Raji (cell line): ENCODE data around the gene SLC4A1AP.

Source experiments
- POLR2A ChIP-seq: IDR thresholded peaks from 2 replicates; pipeline ENCODE4 v1.6.1; 2011; ENCODE audit warnings: low read depth, low read length, control low read depth; ENCODE audit not compliant: insufficient read depth

SLC4A1AP gene

GRCh38 chr2:27683390-27684071, 19.8 kb downstream of the SLC4A1AP start:
- TF ChIP-seq POLR2A: no peak

- no peak for TF ChIP-seq POLR2A
Observed at GRCh38 chr2:27685577-27685976, 21.9 kb downstream of the SLC4A1AP start.

GRCh38 chr2:27687232-27687631, 23.5 kb downstream of the SLC4A1AP start:
- no peak for TF ChIP-seq POLR2A

- no peak for TF ChIP-seq POLR2A
Observed at GRCh38 chr2:27689424-27689823, 25.7 kb downstream of the SLC4A1AP start.

- TF ChIP-seq POLR2A: no peak
Observed at GRCh38 chr2:27690052-27690451, 26.4 kb downstream of the SLC4A1AP start.

- no peak for TF ChIP-seq POLR2A
Observed at GRCh38 chr2:27697660-27698059, 34.0 kb downstream of the SLC4A1AP start.

- TF ChIP-seq POLR2A: no peak
Observed at GRCh38 chr2:27701676-27702075, 38.0 kb downstream of the SLC4A1AP start.

GRCh38 chr2:27702302-27702701, 38.6 kb downstream of the SLC4A1AP start:
- TF ChIP-seq POLR2A: no peak

GRCh38 chr2:27703638-27704341, 40.1 kb downstream of the SLC4A1AP start:
- no peak for TF ChIP-seq POLR2A

- no peak for TF ChIP-seq POLR2A
Observed at GRCh38 chr2:27704342-27704876, 40.7 kb downstream of the SLC4A1AP start.

GRCh38 chr2:27705851-27706622, 42.3 kb downstream of the SLC4A1AP start:
- no peak for TF ChIP-seq POLR2A

- TF ChIP-seq POLR2A: no peak
Observed at GRCh38 chr2:27707462-27708256, 44.0 kb downstream of the SLC4A1AP start.

GRCh38 chr2:27708257-27708654, 44.6 kb downstream of the SLC4A1AP start:
- no peak for TF ChIP-seq POLR2A

- no peak for TF ChIP-seq POLR2A
Observed at GRCh38 chr2:27708666-27709065, 45.0 kb downstream of the SLC4A1AP start.

- no peak for TF ChIP-seq POLR2A
Observed at GRCh38 chr2:27709326-27709725, 45.6 kb downstream of the SLC4A1AP start.

- no peak for TF ChIP-seq POLR2A
Observed at GRCh38 chr2:27709960-27710575, 46.4 kb downstream of the SLC4A1AP start.
